K562 (cell line): ENCODE data around the gene SHISA7. TPM values are rescaled to one million over a fixed set of nuclear protein-coding genes. Genes with fewer than 3 reads are reported as not detected.

ENCODE experiments used
- ATAC-seq: fragments of 200-7000 bp; cut with Tn5 transposase; 3 replicates; pipeline ENCODE4 v1.9.1; 2020; ENCODE audit warnings: moderate library complexity
- BruUV-seq: library from RNA; stranded (reverse); fragments of 400-500 nt; replicated peaks from 2 replicates; lab custom pipeline; 2021; lab: Mats Ljungman, UMichigan
- CTCF ChIA-PET: fragments of 300-600 bp; formaldehyde crosslinking; extraction: SDS; loops from one replicate; lab custom pipeline; 2021; ENCODE audit warnings: low intra/inter-chr PET ratio; lab: Yijun Ruan, JAX
- POLR2A ChIA-PET: fragments of 300-600, 350-650 bp; sonication (Branson Sonifier 250); formaldehyde crosslinking; extraction: SDS; loops from one replicate; lab custom pipeline; 2021; ENCODE audit warnings: antibody characterized with exemption, inconsistent platforms; lab: Yijun Ruan, JAX
- DNase-seq, 4 experiments: peaks; one replicate each; pipeline versions ENCODE4 v3.0.0 to v3.0.0-alpha.2; 2011 to 2018; ENCODE audit warnings: low spot score in 3 of 4, mixed read lengths in 3 of 4; ENCODE audit errors: extremely low read depth in 1 of 4
- FAIRE-seq: peaks from 2 replicates; lab custom pipeline; 2011; peaks lifted over from hg19 to GRCh38; lab: Jason Lieb, UNC
- H2AFZ ChIP-seq: 2 replicates; pipeline ENCODE4 v1.6.0; 2011; ENCODE audit warnings: low read depth, low read length, control low read depth, inconsistent platforms
- H3K27ac ChIP-seq: fragments of 200-600 bp; 3 replicates; pipeline ENCODE4 v1.8.0; 2011; ENCODE audit warnings: low read depth, mild to moderate bottlenecking, control low read depth, inconsistent platforms, low read length, moderate library complexity, mixed read lengths; ENCODE audit errors: extremely low read depth
- H3K27me3 ChIP-seq, 2 experiments: fragments of 300-600 bp in 1 of 2; 2 replicates in 1 of 2; 3 replicates in 1 of 2; pipeline versions ENCODE4 v1.6.0 to v1.8.0; 2011; ENCODE audit warnings: inconsistent platforms in 2 of 2, low read length in 2 of 2, mild to moderate bottlenecking in 1 of 2, mixed read lengths in 1 of 2, moderate library complexity in 1 of 2; ENCODE audit not compliant: control insufficient read depth in 2 of 2, insufficient read depth in 2 of 2
- H3K36me3 ChIP-seq: fragments of 300-600 bp; 3 replicates; pipeline ENCODE4 v1.8.0; 2011; ENCODE audit warnings: mild to moderate bottlenecking, low read length, inconsistent platforms; ENCODE audit not compliant: control insufficient read depth, insufficient read depth
- H3K4me1 ChIP-seq, 2 experiments: fragments of 200-600 bp in 1 of 2; replicated peaks in 1 of 2; 2 replicates in 1 of 2; 3 replicates in 1 of 2; pipeline versions ENCODE4 v1.5.1 to v1.8.0; 2011; ENCODE audit warnings: inconsistent platforms in 2 of 2, low read length in 2 of 2, mild to moderate bottlenecking in 1 of 2, mixed read lengths in 1 of 2, moderate library complexity in 1 of 2; ENCODE audit not compliant: control insufficient read depth in 2 of 2, insufficient read depth in 2 of 2
- H3K4me2 ChIP-seq: 2 replicates; pipeline ENCODE4 v1.6.1; 2011; ENCODE audit warnings: low read length, control low read depth, inconsistent platforms, mixed read lengths; ENCODE audit not compliant: insufficient read depth
- H3K4me3 ChIP-seq: fragments of 200-600 bp; sonication (generic), shearing (Covaris generic); 2 replicates; pipeline ENCODE4 v1.5.1; 2016; ENCODE audit warnings: control low read depth, inconsistent platforms
- H3K79me2 ChIP-seq: fragments of 200-600 bp; 3 replicates; pipeline ENCODE4 v1.8.0; 2011; ENCODE audit warnings: low read length, inconsistent platforms; ENCODE audit not compliant: control insufficient read depth, insufficient read depth
- H3K9ac ChIP-seq, 2 experiments: 2 replicates each; pipeline versions ENCODE4 v1.6.0 to v1.6.1; 2011; ENCODE audit warnings: low read depth in 2 of 2, low read length in 2 of 2, control low read depth in 1 of 2, inconsistent platforms in 1 of 2, mild to moderate bottlenecking in 1 of 2, mixed read lengths in 1 of 2; ENCODE audit not compliant: insufficient read depth in 1 of 2
- H3K9me1 ChIP-seq: one replicate; pipeline ENCODE4 v1.6.0; 2011; ENCODE audit warnings: inconsistent platforms, mild to moderate bottlenecking, low read length, moderate library complexity; ENCODE audit not compliant: control insufficient read depth, insufficient read depth
- H3K9me3 ChIP-seq: replicated peaks from 2 replicates; pipeline ENCODE4 v1.5.1; 2011; ENCODE audit warnings: low read depth, low read length, inconsistent platforms; ENCODE audit not compliant: control insufficient read depth, insufficient read depth
- H4K20me1 ChIP-seq: replicated peaks from 2 replicates; pipeline ENCODE4 v1.6.1; 2011; ENCODE audit warnings: low read length, inconsistent platforms, mixed read lengths; ENCODE audit not compliant: control insufficient read depth, insufficient read depth
- ARID2 ChIP-seq: fragments of 450-650 bp; IDR thresholded peaks from 2 replicates; pipeline ENCODE4 v1.6.1; 2017; ENCODE audit warnings: antibody characterized with exemption, mild to moderate bottlenecking
- EGR1 ChIP-seq: fragments of 450-650 bp; conservative IDR thresholded peaks from 2 replicates; pipeline ENCODE4 v1.6.1; 2017; ENCODE audit warnings: mild to moderate bottlenecking
- HOXB6 ChIP-seq: fragments of 250-450 bp; sonication (Bioruptor Pico); IDR thresholded peaks from 2 replicates; pipeline ENCODE4 v1.5.1; 2022; ENCODE audit warnings: mild to moderate bottlenecking, borderline replicate concordance
- KDM1A ChIP-seq, 2 experiments: fragments of 450-650 bp; IDR thresholded peaks; 2 replicates each; pipeline ENCODE4 v1.6.1; 2016; ENCODE audit warnings: mild to moderate bottlenecking in 2 of 2
- MTA1 ChIP-seq: fragments of 450-650 bp; IDR thresholded peaks from 2 replicates; pipeline ENCODE4 v1.6.1; 2017; ENCODE audit warnings: borderline replicate concordance
- NUFIP1 ChIP-seq: fragments of 450-650 bp; IDR thresholded peaks from 2 replicates; pipeline ENCODE4 v1.6.1; 2018; ENCODE audit not compliant: partially characterized antibody
- POLR2G ChIP-seq: fragments of 200-400 bp; formaldehyde crosslinking; IDR thresholded peaks from 2 replicates; pipeline ENCODE4 v1.6.1; 2017; ENCODE audit warnings: low read depth, mild to moderate bottlenecking, antibody characterized with exemption, low read length, moderate library complexity
- SRSF7 ChIP-seq: fragments of 200-400 bp; formaldehyde crosslinking; optimal IDR thresholded peaks from 2 replicates; pipeline ENCODE3; 2017; ENCODE audit warnings: mild to moderate bottlenecking, low read depth, low read length
- TAL1 ChIP-seq: fragments of 450-650 bp; IDR thresholded peaks from 2 replicates; pipeline ENCODE4 v1.6.1; 2016; ENCODE audit warnings: mild to moderate bottlenecking
- U2AF1 ChIP-seq: fragments of 200-400 bp; formaldehyde crosslinking; optimal IDR thresholded peaks from 2 replicates; pipeline ENCODE3; 2017; ENCODE audit warnings: mild to moderate bottlenecking, low read depth, low read length, moderate library complexity
- ZBTB7A ChIP-seq: IDR thresholded peaks from 2 replicates; pipeline ENCODE4 v1.6.1; 2011; ENCODE audit warnings: low read depth, mild to moderate bottlenecking, low read length, moderate library complexity, borderline replicate concordance; ENCODE audit not compliant: control insufficient read depth
- ZNF277 ChIP-seq: fragments of 250-450 bp; sonication (Bioruptor Pico); IDR thresholded peaks from 2 replicates; pipeline ENCODE4 v1.8.0; 2022; ENCODE audit warnings: inconsistent platforms, mild to moderate bottlenecking, moderate library complexity, borderline replicate concordance
- ZNF584 ChIP-seq: fragments of 200-800 bp; sonication (Bioruptor generic); IDR thresholded peaks from 2 replicates; pipeline ENCODE4 v1.6.1; 2016; ENCODE audit warnings: low read depth, mild to moderate bottlenecking, missing genetic modification characterization, missing compliant biosample characterization
- ZNF764 ChIP-seq: fragments of 250-450 bp; sonication (Bioruptor Pico); IDR thresholded peaks from 2 replicates; pipeline ENCODE4 v1.4.0; 2020; ENCODE audit warnings: low read depth, mild to moderate bottlenecking, moderate library complexity
- WGBS: fragments of 100-300 bp; shearing (Covaris generic); methylation state at CpG from one replicate; pipeline ENCODE4 v1.1.6; 2016; ENCODE audit warnings: low coverage, mixed read lengths; ENCODE audit not compliant: insufficient coverage; ENCODE audit errors: missing lambda C conversion rate; 5-methylcytosine and 5-hydroxymethylcytosine counted together
- in situ Hi-C: fragments of 300-500 bp; cut with MboI; formaldehyde crosslinking; loops from 4 replicates; pipeline ENCODE4 v1.15.0; 2018; ENCODE audit warnings: inconsistent platforms, mixed read lengths
- intact Hi-C: fragments of 100-400 bp; cut with micrococcal nuclease; formaldehyde crosslinking; loops from 2 replicates; pipeline ENCODE4 v1.14.2; 2022
- polyA plus RNA-seq, 8 experiments: library from polyadenylated mRNA; depleted of rRNA in 4 of 8; stranded (reverse) in 5 of 8; unstranded in 3 of 8; fragments of >200 nt; fragmentation: Nextera tagmentation in 2 of 8; fragmentation: Illumina TruSeq in 1 of 8; extraction: Ambion mirVana in 2 of 8; extraction: Trizol in 1 of 8; gene quantifications; 2 replicates each; pipeline versions ENCODE4 v1.2.1 to v1.2.3, GENCODE V29; 2011 to 2014; ENCODE audit warnings: inconsistent platforms in 1 of 8, missing spikeins in 1 of 8
- total RNA-seq, 7 experiments: library from RNA; depleted of rRNA in 6 of 7; stranded (reverse); fragments of >200 nt in 6 of 7; fragmentation: Illumina TruSeq in 2 of 7; extraction: Trizol in 2 of 7; gene quantifications; 2 replicates each; pipeline versions ENCODE4 v1.2.1 to v1.2.3, GENCODE V29; 2011 to 2021; ENCODE audit warnings: low replicate concordance in 1 of 7
- TF ChIP-seq, protein P1 (sequence below), 2 experiments: IDR thresholded peaks; 2 replicates each; pipeline ENCODE4 v1.6.1; 2011; ENCODE audit warnings: borderline replicate concordance in 1 of 2, control low read depth in 1 of 2, low read depth in 1 of 2, low read length in 1 of 2, mild to moderate bottlenecking in 1 of 2, mixed read lengths in 1 of 2, moderate library complexity in 1 of 2; ENCODE audit not compliant: insufficient read depth in 1 of 2, insufficient read length in 1 of 2, poor library complexity in 1 of 2, severe bottlenecking in 1 of 2; ENCODE audit errors: extremely low read depth in 1 of 2

The SHISA7 gene
- total and polyA plus RNA-seq, 9 of the 15 experiments (the other 6 are each of a cell fraction or from before 2014, with no cell fraction given), result 0.01 to 0.40 (median 0.07) TPM

- H4K20me1 ChIP-seq, result no peaks in the 10 kb centered on the region; the same call in 1 of the 2 replicates
- H3K27ac ChIP-seq, result no peak overlapping the region
- ATAC-seq (no peak), FAIRE-seq (no peak), DNase-seq (peak in 3 of 4 experiments; percentile 28 to 48 (median 44))
- peaks cover 3 to 73% of the 10 kb centered on the region in 2 experiments for H3K4me1 ChIP-seq
- H3K4me3 ChIP-seq, result no peak overlapping the region; the same call in 1 of the 2 replicates
- peak overlapping the region in 1 of 2 experiments; percentile 88; a peak in 2 of 4 replicates for H3K9ac ChIP-seq
- H3K27me3 ChIP-seq, result peaks cover 0 to 18% of the 10 kb centered on the region in 2 experiments; a peak in 4 of 5 replicates
- H3K4me2 ChIP-seq, result peak overlapping the region; percentile 32; the same call in 1 of the 2 replicates
- POLR2A ChIA-PET, result interaction anchor here (0.6 kb wide), 1 partner anchor 361 kb away, joined by 3 read pairs; no protein-coding TSS in a partner anchor
- no peaks in the 10 kb centered on the region for H3K9me3 ChIP-seq
- CTCF ChIA-PET, result no interaction called here
- TF ChIP-seq TAL1, result no peak
- no peak for TF ChIP-seq U2AF1
- TF ChIP-seq ZNF764 (CRISPR knock-in tag), result no peak
- no peak for TF ChIP-seq ZNF277 (CRISPR knock-in tag)
- no peak for TF ChIP-seq ZNF584
- TF ChIP-seq MTA1, result no peak
- peak; percentile 47 for TF ChIP-seq POLR2G
- 0 out of 2 replicates have a peak, but pooled peaks have one; percentile 15 for TF ChIP-seq EGR1
- TF ChIP-seq ARID2, result no peak
- no peak for TF ChIP-seq SRSF7
- no peak for TF ChIP-seq HOXB6
- TF ChIP-seq NUFIP1, result no peak
- TF ChIP-seq ZBTB7A, result peak; percentile 60; the same call in 1 of the 2 replicates
- TF ChIP-seq, protein P1, sequence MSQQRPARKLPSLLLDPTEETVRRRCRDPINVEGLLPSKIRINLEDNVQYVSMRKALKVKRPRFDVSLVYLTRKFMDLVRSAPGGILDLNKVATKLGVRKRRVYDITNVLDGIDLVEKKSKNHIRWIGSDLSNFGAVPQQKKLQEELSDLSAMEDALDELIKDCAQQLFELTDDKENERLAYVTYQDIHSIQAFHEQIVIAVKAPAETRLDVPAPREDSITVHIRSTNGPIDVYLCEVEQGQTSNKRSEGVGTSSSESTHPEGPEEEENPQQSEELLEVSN (IDR thresholded peaks at IDR 0.05; ENCODE audit: borderline replicate concordance in 1 of 2, extremely low read depth in 1 of 2, insufficient read depth in 1 of 2, insufficient read length in 1 of 2, low read depth in 1 of 2, low read length in 1 of 2, poor library complexity in 1 of 2, severe bottlenecking in 1 of 2), result peak in 1 of 2 experiments; percentile 31
- no peak for TF ChIP-seq KDM1A (IDR thresholded peaks at IDR 0.05)
- intact Hi-C loops (loop anchor here (5.0 kb wide), 1 partner anchor 64 kb away; the partner anchor contains the start of gene RPL28), in situ Hi-C loops (no loop called here)
- peaks cover 22% of the 10 kb centered on the region; the same call in 2 of the 3 replicates for H3K36me3 ChIP-seq
- H2AFZ ChIP-seq, result 0 out of 2 replicates have a peak overlapping the region, but pooled peaks have one; percentile 51
- no peaks in the 10 kb centered on the region for H3K79me2 ChIP-seq
- no peaks in the 10 kb centered on the region for H3K9me1 ChIP-seq
- WGBS, result 2% methylated on average over 12 of the region's 80 CpGs
- no TSS peak for BruUV-seq
These were observed 8.3 kb upstream of the SHISA7 start for GRCh38 chr19:55451163-55451964.
